ENCODE data around the gene ELMO1. TPM values are rescaled to one million over a fixed set of nuclear protein-coding genes. Genes with fewer than 3 reads are reported as not detected.

ELMO1 gene
- total and polyA plus RNA-seq, 5 experiments from 2014 or later = 26.9 to 120 (median 58.4) TPM

DNA sequence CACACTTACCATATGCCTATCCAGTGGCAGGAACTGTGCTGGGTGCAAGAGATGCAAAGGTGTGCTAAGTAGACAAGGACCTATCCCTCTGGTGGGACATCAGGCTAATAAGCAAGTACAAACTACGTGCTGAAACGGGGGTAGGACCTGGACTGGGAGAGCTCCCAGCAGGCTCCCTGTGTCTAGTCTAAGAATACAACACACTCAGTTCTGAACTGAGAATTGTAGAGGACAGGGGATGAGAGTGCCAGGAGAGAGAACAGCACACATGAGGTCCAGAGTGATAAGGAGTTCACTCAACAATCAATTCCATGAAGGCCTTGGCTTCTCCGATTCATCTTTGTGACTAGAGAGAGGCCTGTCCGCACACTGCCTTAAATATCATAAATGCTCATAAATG is 253.7 kb downstream of the ELMO1 start:
- Mint-ChIP-seq H3K9me3 (no peaks in the 10 kb centered on the region), H3K4me1 (peaks cover 9 to 27% (median 16%) of the 10 kb centered on the region in 4 donors), H3K4me3 (no peak overlapping the region), H3K27ac (no peak overlapping the region), H3K36me3 (peaks cover 0 to 45% (median 6%) of the 10 kb centered on the region in 3 donors), H3K27me3 (no peaks in the 10 kb centered on the region)
- DNase-seq = no peak
- POLR2A ChIA-PET = no interaction called here
- no peak for ATAC-seq

DNA sequence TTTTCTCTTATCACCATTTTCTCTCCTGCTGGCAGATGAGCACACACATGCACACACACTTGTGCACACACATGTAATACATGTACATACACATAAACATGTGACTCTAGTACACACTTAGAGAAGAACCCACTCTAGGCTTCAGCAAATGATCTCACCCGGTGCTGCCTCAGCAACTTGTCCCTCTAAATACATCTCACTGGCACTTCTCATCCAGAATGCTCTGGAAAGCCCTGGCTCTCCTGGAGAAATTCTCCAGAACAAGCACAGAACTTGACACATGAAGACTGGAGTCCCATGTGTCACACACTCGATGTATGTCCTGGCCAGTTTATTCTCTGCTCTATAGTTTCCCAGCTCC is 254.9 kb downstream of the ELMO1 start:
- H3K4me1 Mint-ChIP-seq = peaks cover 9 to 22% (median 13%) of the 10 kb centered on the region in 4 donors
- POLR2A ChIA-PET = interaction anchor here (0.6 kb wide), 1 partner anchor 531 kb away, joined by 3 read pairs; no protein-coding TSS in a partner anchor
- H3K4me3 Mint-ChIP-seq = no peak overlapping the region
- DNase-seq (no peak), ATAC-seq (no peak)
- H3K36me3 Mint-ChIP-seq = peaks cover 5 to 50% (median 6%) of the 10 kb centered on the region in 3 donors
- H3K27me3 Mint-ChIP-seq = no peaks in the 10 kb centered on the region
- H3K9me3 Mint-ChIP-seq = no peaks in the 10 kb centered on the region
- peak overlapping the region in 1 of 10 donors; percentile 0 for H3K27ac Mint-ChIP-seq

DNA sequence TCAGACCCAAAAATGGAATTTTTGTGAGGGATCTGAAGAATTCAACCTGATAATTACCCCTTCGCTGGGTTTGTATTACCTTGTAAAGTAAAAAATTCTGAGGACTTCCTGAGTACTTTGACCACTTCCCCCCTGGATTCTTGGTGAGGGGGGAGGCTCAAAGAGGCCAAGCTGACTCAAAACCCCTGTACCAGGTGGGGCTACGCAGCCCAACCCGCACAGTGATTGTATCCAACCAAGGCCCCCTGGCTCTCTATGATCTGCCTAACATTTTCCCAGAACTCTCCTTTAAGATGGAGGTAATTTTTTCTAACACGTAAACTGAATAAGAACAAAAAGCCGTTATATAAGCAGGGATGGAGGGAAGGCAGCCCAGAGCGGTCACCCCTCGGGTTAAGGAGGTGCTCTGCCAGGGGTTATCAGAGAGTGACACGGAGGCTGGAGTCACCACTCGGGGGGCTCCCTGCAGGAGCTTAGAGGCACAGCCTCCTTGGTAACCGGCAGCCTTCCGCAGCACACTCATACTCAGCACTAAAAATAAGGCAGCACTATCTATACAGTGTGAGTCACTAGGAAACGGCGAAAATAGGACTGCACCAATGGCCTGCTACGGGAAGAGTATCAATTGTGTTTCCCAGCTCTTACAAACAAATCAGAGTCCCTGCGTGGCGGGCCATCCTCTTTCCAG is 255.4 kb downstream of the ELMO1 start:
- POLR2A ChIA-PET = interaction anchor here (0.6 kb wide), 1 partner anchor 531 kb away, joined by 3 read pairs; no protein-coding TSS in a partner anchor
- no peak for ATAC-seq
- no peak for DNase-seq
- H3K27me3 Mint-ChIP-seq = no peaks in the 10 kb centered on the region
- peak overlapping the region in 1 of 10 donors; percentile 22 for H3K27ac Mint-ChIP-seq
- H3K4me1 Mint-ChIP-seq = peaks cover 9 to 20% (median 12%) of the 10 kb centered on the region in 4 donors
- H3K36me3 Mint-ChIP-seq = peaks cover 5 to 49% (median 6%) of the 10 kb centered on the region in 3 donors
- no peaks in the 10 kb centered on the region for H3K9me3 Mint-ChIP-seq
- H3K4me3 Mint-ChIP-seq = no peak overlapping the region

DNA sequence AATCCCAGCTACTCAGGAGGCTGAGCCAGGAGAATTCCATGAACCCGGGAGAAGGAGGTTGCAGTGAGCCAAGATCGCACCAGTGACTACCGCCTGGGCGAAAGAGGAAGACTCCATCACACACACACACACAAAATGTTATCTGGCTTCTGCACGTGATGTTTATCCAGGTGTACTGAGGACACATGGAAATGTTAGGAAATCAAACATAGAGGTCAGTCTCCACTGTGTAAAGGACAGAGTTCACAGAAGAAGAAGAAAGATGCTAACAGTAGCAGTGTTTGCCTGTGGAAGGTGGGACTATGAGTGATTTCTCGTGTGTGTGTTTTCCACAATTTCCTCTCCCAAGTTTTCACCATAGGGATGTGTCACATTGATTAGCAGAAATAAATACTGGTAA is 256.9 kb downstream of the ELMO1 start:
- Mint-ChIP-seq H3K27me3 (no peaks in the 10 kb centered on the region), H3K4me1 (peaks cover 11 to 24% (median 18%) of the 10 kb centered on the region in 4 donors), H3K4me3 (no peak overlapping the region), H3K9me3 (no peaks in the 10 kb centered on the region), H3K27ac (no peak overlapping the region), H3K36me3 (peaks cover 5 to 48% (median 6%) of the 10 kb centered on the region in 3 donors)
- ATAC-seq (no peak), DNase-seq (no peak)
- POLR2A ChIA-PET = no interaction called here

DNA sequence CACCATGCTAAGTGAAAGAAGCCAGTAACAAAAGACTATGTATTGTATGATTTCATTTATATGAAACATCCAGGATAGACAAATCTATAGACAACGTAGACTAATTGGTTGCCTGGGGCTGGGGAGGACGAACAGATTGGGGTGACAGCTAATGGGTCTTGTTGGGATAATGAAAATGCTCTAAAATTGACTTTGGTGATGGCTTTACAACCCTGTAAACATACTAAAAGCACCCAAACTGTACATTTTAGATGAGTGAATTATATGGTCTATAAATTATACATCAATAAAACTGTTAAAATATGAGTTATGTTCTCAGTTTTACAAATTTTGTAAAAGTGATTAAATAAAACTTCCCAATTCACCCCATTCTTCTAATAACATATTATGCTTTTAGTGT is 261.5 kb downstream of the ELMO1 start:
- H3K27ac Mint-ChIP-seq = peak overlapping the region in 1 of 10 donors; percentile 40
- peaks cover 2 to 11% (median 8%) of the 10 kb centered on the region in 4 donors for H3K4me1 Mint-ChIP-seq
- DNase-seq (no peak), ATAC-seq (no peak)
- H3K27me3 Mint-ChIP-seq = no peaks in the 10 kb centered on the region
- H3K36me3 Mint-ChIP-seq = peaks cover 5 to 34% (median 8%) of the 10 kb centered on the region in 3 donors
- POLR2A ChIA-PET = no interaction called here
- no peaks in the 10 kb centered on the region for H3K9me3 Mint-ChIP-seq
- no peak overlapping the region for H3K4me3 Mint-ChIP-seq

DNA sequence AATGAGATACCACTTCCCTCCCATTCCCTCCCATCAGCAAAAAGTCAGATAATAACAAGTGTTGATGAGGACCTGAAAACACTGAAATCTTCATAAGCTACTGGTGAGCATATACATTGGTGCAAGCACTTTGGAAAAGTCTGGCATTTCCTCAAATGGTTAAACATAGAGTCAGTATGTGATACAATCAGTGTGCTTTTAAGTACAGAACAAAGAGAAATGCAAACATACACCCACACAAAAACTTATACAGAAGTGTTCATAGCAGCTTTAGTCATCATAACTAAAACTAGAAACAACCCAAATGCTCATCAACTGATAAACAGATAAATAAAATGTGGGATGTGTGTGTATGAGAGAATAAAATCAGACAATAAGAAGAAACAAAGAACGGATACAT is 261.9 kb downstream of the ELMO1 start:
- H3K4me1 Mint-ChIP-seq = peaks cover 2 to 11% (median 8%) of the 10 kb centered on the region in 4 donors
- DNase-seq (no peak), ATAC-seq (no peak)
- no peaks in the 10 kb centered on the region for H3K27me3 Mint-ChIP-seq
- H3K36me3 Mint-ChIP-seq = peaks cover 5 to 30% (median 5%) of the 10 kb centered on the region in 3 donors
- no peak overlapping the region for H3K4me3 Mint-ChIP-seq
- no peaks in the 10 kb centered on the region for H3K9me3 Mint-ChIP-seq
- H3K27ac Mint-ChIP-seq = no peak overlapping the region
- POLR2A ChIA-PET = no interaction called here

DNA sequence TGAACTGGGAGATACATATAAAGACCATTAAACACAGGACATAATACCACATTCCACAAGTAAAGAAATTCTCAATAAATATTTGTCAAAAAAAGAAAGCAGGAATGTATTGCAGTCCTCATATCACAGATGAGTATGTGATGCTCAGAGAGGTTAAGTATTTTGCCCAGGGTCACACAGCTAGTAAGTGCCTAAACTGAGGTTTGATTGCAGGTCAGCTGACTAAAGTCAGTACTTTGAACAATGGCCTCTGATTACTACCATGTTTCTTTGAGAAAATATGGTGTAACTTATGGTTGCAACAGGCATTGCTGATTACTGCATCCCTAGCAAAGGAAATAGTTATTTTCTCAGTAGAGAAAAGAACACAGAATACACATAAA is 267.1 kb downstream of the ELMO1 start:
- no peaks in the 10 kb centered on the region for H3K27me3 Mint-ChIP-seq
- H3K9me3 Mint-ChIP-seq = no peaks in the 10 kb centered on the region
- ATAC-seq (no peak), DNase-seq (no peak)
- POLR2A ChIA-PET = interaction anchor here (1.0 to 1.2 kb wide), 3 partner anchors 499 to 694 kb away, joined by 3 to 8 read pairs (median 4); no protein-coding TSS in a partner anchor
- H3K36me3 Mint-ChIP-seq = peaks cover 3 to 32% (median 23%) of the 10 kb centered on the region in 3 donors
- no peak overlapping the region for H3K4me3 Mint-ChIP-seq
- H3K4me1 Mint-ChIP-seq = peaks cover 2 to 8% (median 6%) of the 10 kb centered on the region in 4 donors
- no peak overlapping the region for H3K27ac Mint-ChIP-seq

DNA sequence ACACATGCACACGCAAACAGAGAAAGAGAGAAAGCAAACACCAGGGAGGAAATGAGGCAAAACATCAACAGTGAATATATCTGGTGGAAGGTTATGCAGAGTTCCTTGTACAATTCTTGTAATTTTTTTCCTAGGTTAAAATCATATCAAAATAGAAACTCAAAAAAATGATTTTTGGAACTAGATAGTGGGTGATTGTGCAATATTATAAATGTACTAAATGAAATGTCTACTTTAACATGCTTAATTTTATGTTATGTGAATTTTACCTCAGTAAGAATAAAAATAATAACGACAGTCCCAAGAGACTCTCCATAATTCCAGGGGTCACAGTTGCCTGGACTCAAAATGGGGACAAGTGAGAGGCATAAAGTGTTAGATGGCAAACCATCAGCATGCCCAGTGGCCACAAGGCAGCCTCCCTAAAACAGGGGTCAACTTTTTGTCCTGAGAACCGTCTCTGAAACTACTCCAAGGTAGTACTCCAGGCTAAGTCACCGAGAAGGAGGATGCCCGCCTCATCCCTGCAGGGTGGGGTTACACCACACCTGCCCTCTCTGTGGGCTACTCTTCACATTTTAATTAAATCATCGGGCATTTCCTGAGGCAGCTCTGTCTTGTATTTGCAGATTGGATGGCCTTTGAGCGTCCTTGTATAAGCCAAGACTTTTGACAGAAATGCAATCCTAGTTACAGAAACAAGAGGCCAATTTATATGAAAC is 267.7 kb downstream of the ELMO1 start:
- Mint-ChIP-seq H3K36me3 (peaks cover 3 to 35% (median 26%) of the 10 kb centered on the region in 3 donors), H3K27ac (no peak overlapping the region), H3K4me3 (no peak overlapping the region), H3K27me3 (no peaks in the 10 kb centered on the region), H3K4me1 (peaks cover 2 to 9% (median 6%) of the 10 kb centered on the region in 4 donors), H3K9me3 (no peaks in the 10 kb centered on the region)
- ATAC-seq (no peak), DNase-seq (no peak)
- POLR2A ChIA-PET = interaction anchor here (1.2 kb wide), 2 partner anchors 524 to 693 kb away, joined by 3 to 8 read pairs; no protein-coding TSS in a partner anchor

DNA sequence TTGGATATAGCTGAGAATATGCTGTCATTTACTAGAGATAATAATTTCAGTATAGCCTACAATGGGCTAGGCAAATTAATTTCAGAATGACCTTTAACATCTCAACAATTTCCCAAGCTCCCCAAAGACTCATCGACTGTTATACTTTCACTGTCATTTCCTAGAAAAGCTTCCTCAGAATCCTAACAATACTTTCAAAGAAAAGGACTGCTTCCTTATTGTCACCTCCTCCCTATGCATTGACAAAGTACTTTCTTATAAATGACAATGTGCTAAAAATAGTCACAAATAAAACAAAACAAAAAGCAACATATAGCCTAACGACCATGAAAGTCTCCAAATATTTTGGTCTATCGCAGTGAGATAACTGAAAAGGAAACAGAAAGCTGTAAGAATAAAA is 272.6 kb downstream of the ELMO1 start:
- H3K36me3 Mint-ChIP-seq = peaks cover 3 to 57% (median 33%) of the 10 kb centered on the region in 3 donors
- H3K27ac Mint-ChIP-seq = peak overlapping the region in 1 of 10 donors; percentile 66
- POLR2A ChIA-PET = no interaction called here
- H3K4me3 Mint-ChIP-seq = no peak overlapping the region
- ATAC-seq = no peak
- no peaks in the 10 kb centered on the region for H3K9me3 Mint-ChIP-seq
- no peak for DNase-seq
- H3K27me3 Mint-ChIP-seq = no peaks in the 10 kb centered on the region
- H3K4me1 Mint-ChIP-seq = peaks cover 2 to 8% (median 6%) of the 10 kb centered on the region in 4 donors

DNA sequence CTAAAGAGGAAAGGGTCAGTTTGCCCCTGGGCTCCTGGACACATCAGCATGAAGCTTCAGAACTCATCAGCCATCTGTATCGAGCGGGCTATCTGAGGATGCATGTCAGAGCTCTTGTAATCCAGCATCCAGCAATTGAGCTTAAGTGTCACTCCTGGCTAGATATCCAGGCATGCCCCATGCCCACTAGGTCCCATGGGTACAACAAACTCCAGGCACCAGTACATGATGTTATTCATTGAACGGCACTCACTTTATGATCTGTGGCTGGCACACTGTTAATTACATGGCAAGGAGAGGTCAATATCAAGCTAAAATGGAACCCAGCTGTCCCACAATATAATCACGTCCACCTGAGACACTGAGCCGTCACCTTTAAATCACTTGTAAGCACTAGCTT is 274.2 kb downstream of the ELMO1 start:
- Mint-ChIP-seq H3K9me3 (peaks cover 0 to 2% (median 0%) of the 10 kb centered on the region in 9 donors), H3K27me3 (no peaks in the 10 kb centered on the region), H3K4me3 (no peak overlapping the region), H3K4me1 (peaks cover 2 to 8% (median 6%) of the 10 kb centered on the region in 4 donors), H3K27ac (no peak overlapping the region), H3K36me3 (peaks cover 6 to 54% (median 34%) of the 10 kb centered on the region in 3 donors)
- DNase-seq (no peak), ATAC-seq (no peak)
- POLR2A ChIA-PET = no interaction called here

DNA sequence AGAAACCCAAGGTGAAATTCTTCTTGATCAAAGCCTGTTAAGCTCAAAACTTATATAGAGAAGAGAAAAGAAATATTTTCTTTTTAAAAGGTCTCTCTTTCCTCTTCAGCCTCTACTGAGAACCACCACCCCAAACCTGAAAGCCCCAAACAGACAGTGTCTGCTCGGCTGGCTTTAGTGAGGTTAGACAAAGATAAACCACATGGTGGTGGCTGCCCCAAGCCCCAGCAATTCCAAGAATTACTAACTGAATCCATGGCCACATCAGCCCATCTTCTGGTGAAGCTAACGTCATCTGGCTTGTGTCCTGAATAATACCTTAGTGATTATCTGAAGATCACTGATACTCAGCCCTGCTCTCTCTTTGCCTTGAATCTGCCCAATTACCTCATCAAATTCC is 275.0 kb downstream of the ELMO1 start:
- peaks cover 8 to 57% (median 32%) of the 10 kb centered on the region in 3 donors for H3K36me3 Mint-ChIP-seq
- peaks cover 0 to 2% (median 0%) of the 10 kb centered on the region in 9 donors for H3K9me3 Mint-ChIP-seq
- POLR2A ChIA-PET = no interaction called here
- no peak for DNase-seq
- no peak overlapping the region for H3K4me3 Mint-ChIP-seq
- no peak for ATAC-seq
- H3K27ac Mint-ChIP-seq = peak overlapping the region in 1 of 10 donors; percentile 46
- peaks cover 2 to 8% (median 6%) of the 10 kb centered on the region in 4 donors for H3K4me1 Mint-ChIP-seq
- no peaks in the 10 kb centered on the region for H3K27me3 Mint-ChIP-seq

DNA sequence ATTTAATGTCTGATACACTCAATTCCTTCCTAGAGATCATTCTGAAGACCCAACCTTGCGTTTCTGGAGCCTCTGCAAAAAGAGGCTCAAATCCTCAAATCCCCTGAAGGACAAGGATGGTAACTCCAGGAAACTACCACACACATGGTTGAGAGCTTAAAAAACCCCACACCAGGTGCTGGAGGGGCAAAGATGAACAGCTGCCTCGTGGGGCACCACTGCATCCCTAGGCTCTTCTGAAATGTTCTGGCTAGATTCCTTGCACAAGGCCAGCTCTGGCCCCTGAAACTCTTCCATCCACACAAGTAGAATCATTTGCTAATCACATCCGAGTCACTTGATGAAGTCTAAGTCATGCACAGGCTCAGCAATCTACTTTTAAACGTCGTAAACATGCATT is 286.6 kb downstream of the ELMO1 start:
- Mint-ChIP-seq H3K27me3 (no peaks in the 10 kb centered on the region), H3K27ac (peak overlapping the region in 4 of 10 donors; percentile 3 to 69 (median 26)), H3K36me3 (peaks cover 12 to 28% (median 14%) of the 10 kb centered on the region in 3 donors), H3K4me1 (peaks cover 0 to 2% (median 0%) of the 10 kb centered on the region in 4 donors), H3K9me3 (peaks cover 0 to 21% (median 0%) of the 10 kb centered on the region in 9 donors), H3K4me3 (no peak overlapping the region)
- ATAC-seq = no peak
- POLR2A ChIA-PET = no interaction called here
- DNase-seq = no peak

DNA sequence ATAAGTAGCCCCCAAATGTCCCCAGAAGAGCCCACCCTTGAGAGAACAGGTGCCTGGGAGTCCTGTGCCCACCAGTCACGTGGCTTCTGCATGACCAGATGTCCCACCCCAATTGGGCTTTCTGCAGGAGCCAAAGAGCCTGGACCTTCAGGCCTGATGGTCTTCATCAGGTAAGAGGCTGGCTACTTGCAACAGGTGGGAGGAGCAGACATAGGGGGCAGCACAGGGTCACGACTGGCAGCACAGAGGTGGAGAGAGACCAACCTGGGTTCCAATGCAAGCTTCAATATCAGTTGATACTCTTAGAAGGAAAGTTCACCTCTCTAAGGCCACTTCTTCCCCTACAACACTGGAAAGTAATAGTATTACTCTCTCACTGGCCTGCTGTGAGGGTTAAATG is 288.0 kb downstream of the ELMO1 start:
- POLR2A ChIA-PET = no interaction called here
- Mint-ChIP-seq H3K4me1 (peaks cover 0 to 5% (median 2%) of the 10 kb centered on the region in 4 donors), H3K27ac (peak overlapping the region in 1 of 10 donors; percentile 48), H3K36me3 (peaks cover 22 to 41% (median 25%) of the 10 kb centered on the region in 3 donors), H3K4me3 (no peak overlapping the region), H3K9me3 (peaks cover 0 to 35% (median 9%) of the 10 kb centered on the region in 9 donors), H3K27me3 (no peaks in the 10 kb centered on the region)
- ATAC-seq = no peak
- no peak for DNase-seq

Data from naive thymus-derived CD8-positive, alpha-beta T cell (primary cell).